IPS-20b (cell line): ENCODE data around the gene U2AF1L4.

ENCODE experiments used
- H3K27ac ChIP-seq: one replicate; pipeline ENCODE4 v1.5.1; 2013; ENCODE audit warnings: low read length
- H3K27me3 ChIP-seq: 2 replicates; pipeline ENCODE4 v1.6.1; 2013; ENCODE audit warnings: mild to moderate bottlenecking, low read length, inconsistent platforms; ENCODE audit not compliant: insufficient read depth
- H3K36me3 ChIP-seq: 2 replicates; pipeline ENCODE4 v1.6.1; 2013; ENCODE audit warnings: low read depth, mild to moderate bottlenecking, inconsistent platforms, low read length, moderate library complexity; ENCODE audit not compliant: insufficient read depth
- H3K4me1 ChIP-seq: 2 replicates; pipeline ENCODE4 v1.6.1; 2013; ENCODE audit warnings: mild to moderate bottlenecking, control low read depth, inconsistent platforms, low read length, moderate library complexity; ENCODE audit not compliant: insufficient read depth
- H3K4me3 ChIP-seq: 2 replicates; pipeline ENCODE4 v1.5.1; 2013; ENCODE audit warnings: mild to moderate bottlenecking, low read length, inconsistent platforms
- H3K9ac ChIP-seq: 2 replicates; pipeline ENCODE4 v1.6.1; 2013; ENCODE audit warnings: low read depth, mild to moderate bottlenecking, inconsistent platforms, low read length, moderate library complexity
- H3K9me3 ChIP-seq: 2 replicates; pipeline ENCODE4 v1.6.1; 2013; ENCODE audit warnings: mild to moderate bottlenecking, low read depth, low read length, inconsistent platforms; ENCODE audit not compliant: insufficient read depth

Gene U2AF1L4

DNA sequence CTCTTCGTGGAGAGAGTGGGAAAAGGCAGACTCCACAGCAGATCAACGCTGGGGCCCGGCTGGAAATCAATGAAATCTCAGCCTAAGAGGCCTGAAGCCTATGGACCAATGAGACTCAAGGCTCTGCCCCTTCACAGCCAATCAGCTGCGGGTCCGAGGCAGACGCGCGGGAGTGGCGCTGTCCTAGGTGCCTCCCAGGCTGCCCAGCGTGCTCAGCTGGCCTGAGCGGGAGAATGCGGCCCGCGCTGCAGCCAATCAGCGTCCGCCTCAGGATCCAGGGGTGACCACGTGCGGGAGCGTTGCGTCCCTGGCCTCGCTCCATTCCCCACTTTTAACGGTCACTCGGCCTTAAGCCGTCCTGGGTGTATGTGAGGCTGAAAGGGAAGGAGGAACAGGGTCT is 41.0 kb downstream of the U2AF1L4 start, which contains the start of gene ZBTB32:
Gene ZBTB32 (plus strand): TSS at position 341 of the 400 bp plus-strand sequence. CDS start 10,069 bp downstream, outside the sequence.
- no peak within 1 kb of the TSS for H3K4me3 ChIP-seq
- peaks cover 37% of the 10 kb centered on the region for H3K27me3 ChIP-seq
- H3K36me3 ChIP-seq, result no peaks in the 10 kb centered on the region
- no peak within 1 kb of the TSS for H3K9ac ChIP-seq
- no peak within 1 kb of the TSS for H3K27ac ChIP-seq
- H3K4me1 ChIP-seq, result no peaks in the 10 kb centered on the region
- H3K9me3 ChIP-seq, result no peaks in the 10 kb centered on the region

DNA sequence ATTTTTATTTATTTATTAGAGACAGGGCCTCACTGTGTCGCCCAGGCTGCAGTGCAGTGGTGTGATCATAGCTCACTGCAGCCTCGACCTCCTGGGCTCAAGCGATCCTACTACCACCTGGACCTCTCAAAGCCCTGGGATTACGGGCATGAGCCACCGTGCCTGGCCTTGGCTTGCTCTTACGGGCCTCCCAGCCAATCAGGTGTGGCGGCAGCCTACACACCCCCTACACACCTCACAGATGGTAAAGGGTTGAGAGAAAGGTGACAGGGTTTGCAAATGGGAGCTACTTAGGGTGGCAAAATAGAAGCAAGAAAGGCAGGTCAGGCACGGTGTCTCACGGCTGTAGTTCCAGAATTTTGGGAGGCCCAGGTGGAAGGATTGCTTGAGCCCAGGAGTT is 41.9 kb downstream of the U2AF1L4 start:
- no peaks in the 10 kb centered on the region for H3K36me3 ChIP-seq
- H3K9me3 ChIP-seq, result no peaks in the 10 kb centered on the region
- H3K4me1 ChIP-seq, result no peaks in the 10 kb centered on the region
- H3K27ac ChIP-seq, result no peak overlapping the region
- no peak overlapping the region for H3K9ac ChIP-seq
- H3K4me3 ChIP-seq, result no peak overlapping the region
- H3K27me3 ChIP-seq, result peaks cover 35% of the 10 kb centered on the region

DNA sequence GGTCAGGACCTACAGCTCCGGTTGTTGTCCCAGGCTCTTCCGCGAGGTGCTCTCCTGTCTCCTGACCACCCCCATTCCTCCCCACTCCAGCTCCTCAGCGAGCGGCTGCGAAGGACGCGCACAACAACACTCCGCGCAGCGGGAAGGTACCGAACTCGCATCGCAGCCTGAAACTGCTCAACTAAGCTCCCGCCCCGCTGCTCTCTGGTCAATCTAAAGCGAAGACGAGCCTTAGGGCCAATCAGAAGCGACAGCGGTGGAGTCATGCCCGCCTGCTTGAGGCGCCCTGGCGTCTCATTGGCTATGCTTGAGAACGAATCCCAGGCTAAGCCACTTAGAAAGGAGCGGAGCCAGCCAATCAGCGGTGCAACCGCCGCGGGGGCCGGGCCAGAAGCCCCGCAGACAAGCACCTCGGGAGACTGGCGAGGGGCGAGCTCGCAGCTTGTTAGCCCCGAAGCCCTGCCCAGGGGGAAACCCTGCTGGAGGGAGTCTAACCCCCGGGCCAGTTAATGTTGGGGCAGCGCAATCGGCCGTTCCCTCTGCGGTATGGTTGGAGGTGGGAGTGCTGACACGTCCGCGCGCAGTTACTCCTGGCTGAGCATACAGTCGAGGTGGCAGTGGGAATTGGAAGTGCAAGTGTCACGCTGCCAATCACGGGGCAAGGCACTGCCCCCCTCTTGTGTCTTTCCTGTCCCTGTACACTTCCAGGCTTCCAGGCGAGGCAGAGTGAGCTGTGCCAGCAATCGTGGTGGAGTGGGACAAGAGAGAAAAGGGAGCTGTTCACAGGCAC is 42.8 kb downstream of the U2AF1L4 start:
- Histone ChIP-seq H3K9ac (no peak overlapping the region), H3K27ac (no peak overlapping the region)

DNA sequence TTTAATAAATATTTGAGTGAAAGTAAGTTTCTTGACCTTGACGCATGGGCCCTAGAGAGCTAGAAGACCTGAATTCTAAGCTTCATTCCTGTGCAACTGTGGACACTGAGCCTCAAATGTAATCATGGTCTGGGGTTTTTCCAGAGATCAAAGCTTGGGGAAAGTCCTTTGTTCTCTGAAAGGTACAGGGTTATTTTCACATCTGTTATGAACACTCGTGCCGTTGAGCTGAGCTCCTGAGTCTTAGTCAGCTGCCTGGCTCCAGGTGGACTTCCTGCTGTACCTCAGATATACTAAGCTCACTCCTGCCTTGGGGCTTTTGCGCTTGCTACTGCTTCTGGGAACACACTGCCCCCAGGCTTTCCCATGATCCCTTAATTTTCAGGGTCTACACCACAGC is 48.4 kb downstream of the U2AF1L4 start:
- no peaks in the 10 kb centered on the region for H3K27me3 ChIP-seq
- no peak overlapping the region for H3K27ac ChIP-seq
- no peaks in the 10 kb centered on the region for H3K4me1 ChIP-seq
- no peak overlapping the region for H3K9ac ChIP-seq
- no peak overlapping the region for H3K4me3 ChIP-seq
- no peaks in the 10 kb centered on the region for H3K9me3 ChIP-seq
- no peaks in the 10 kb centered on the region for H3K36me3 ChIP-seq

More for the DNA sequence above, 42.8 kb downstream of the U2AF1L4 start:
- Histone ChIP-seq H3K9me3 (no peaks in the 10 kb centered on the region), H3K4me1 (no peaks in the 10 kb centered on the region), H3K36me3 (no peaks in the 10 kb centered on the region), H3K4me3 (peak overlapping the region; percentile 76), H3K27me3 (peaks cover 29% of the 10 kb centered on the region)

DNA sequence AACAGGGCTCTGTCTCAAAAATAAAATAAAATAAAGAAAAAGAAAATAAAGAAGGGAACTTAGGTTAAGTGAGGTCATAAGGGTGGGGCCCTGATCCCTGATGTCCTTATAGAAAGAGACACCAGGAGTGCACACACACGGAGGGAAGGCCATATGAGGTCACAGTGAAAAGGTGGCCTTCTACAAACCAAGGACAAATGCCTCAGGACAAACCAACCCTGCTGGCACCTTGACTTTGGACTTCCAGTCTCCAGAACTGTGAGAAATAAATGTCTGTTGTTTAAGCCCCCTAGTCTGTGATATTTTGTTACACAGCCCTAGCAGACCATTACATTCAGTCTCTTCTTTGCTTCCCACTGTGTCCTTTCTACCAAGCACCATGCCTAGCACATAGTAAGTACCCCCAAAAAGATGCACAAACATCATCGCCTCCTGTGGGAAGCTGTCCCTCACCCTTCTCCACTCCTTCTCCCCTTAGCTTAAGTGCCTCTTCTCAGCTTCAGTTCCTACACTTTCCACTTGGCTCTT is 49.3 kb downstream of the U2AF1L4 start:
- H3K36me3 ChIP-seq, result no peaks in the 10 kb centered on the region
- no peak overlapping the region for H3K9ac ChIP-seq
- H3K9me3 ChIP-seq, result no peaks in the 10 kb centered on the region
- no peak overlapping the region for H3K4me3 ChIP-seq
- H3K27me3 ChIP-seq, result no peaks in the 10 kb centered on the region
- H3K4me1 ChIP-seq, result no peaks in the 10 kb centered on the region
- H3K27ac ChIP-seq, result no peak overlapping the region

DNA sequence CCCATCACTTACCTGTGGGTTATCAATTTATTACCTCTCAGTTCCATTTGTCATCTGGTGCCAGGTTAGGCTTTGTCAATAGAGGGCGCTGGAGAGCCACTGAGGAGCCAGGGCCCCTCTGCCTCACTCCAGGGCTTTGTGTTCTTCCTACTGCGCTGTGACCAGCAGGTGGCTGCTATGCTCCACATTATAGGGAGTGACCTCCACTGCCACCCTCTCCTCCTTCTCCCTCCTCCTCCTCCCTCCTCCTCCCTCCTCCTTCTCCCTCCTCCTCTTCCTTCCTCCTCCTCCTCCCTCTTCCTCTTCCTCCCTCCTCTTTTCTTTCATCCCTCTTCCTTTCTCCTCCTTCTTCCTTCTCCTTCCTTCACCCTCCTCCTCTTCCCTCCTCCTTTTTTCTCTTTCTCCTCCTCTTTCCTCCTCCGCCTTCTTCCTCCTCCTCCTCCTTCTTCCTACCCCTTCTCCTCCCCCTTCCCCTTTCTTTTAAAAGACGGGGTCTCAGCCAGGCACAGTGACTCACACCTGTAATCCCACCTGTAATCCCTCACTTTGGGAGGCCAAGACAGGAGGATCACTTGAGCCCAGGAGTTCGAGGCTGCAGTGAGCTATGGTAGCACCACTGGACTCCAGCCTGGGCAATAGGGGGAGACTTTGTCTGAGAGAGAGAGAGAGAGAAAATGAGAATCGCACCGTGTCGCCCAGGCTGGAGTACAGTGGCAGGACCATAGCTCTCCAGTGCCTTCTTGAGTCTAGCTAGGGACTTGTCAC is 51.2 kb downstream of the U2AF1L4 start:
- Histone ChIP-seq H3K4me3 (no peak overlapping the region), H3K27me3 (no peaks in the 10 kb centered on the region), H3K4me1 (no peaks in the 10 kb centered on the region), H3K9ac (no peak overlapping the region), H3K9me3 (no peaks in the 10 kb centered on the region), H3K27ac (no peak overlapping the region), H3K36me3 (no peaks in the 10 kb centered on the region)

DNA sequence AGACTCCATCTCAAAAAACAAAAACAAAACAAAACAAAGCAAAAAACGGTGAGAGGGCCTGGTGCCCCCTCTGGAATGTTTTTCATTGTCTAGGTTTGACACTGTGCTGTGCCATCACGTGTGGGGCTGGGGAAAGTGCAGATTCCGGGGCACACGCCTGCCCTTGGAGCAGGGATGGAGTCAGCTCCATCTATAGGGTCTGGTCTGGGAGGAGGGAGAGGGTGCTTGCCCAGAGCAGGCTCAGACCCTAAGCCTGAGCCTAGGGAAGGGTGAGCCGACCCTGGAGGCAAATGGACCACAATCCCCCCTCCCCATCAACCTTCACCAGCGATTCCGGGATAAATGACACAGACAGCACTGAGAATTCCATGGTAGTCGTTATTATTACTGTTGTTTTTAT is 51.8 kb downstream of the U2AF1L4 start:
- H3K9ac ChIP-seq, result no peak overlapping the region
- no peaks in the 10 kb centered on the region for H3K4me1 ChIP-seq
- no peak overlapping the region for H3K4me3 ChIP-seq
- no peak overlapping the region for H3K27ac ChIP-seq
- H3K36me3 ChIP-seq, result no peaks in the 10 kb centered on the region
- no peaks in the 10 kb centered on the region for H3K27me3 ChIP-seq
- H3K9me3 ChIP-seq, result no peaks in the 10 kb centered on the region
